Activated CD8-positive, alpha-beta T cell treated with anti-CD3 and anti-CD28 coated beads, Interleukin-2, amount 10 ng/mL, durations not matched to agents 7 days and 5 days (primary cell): ENCODE data around the gene INPP4A. TPM values are rescaled to one million over a fixed set of nuclear protein-coding genes. Genes with fewer than 3 reads are reported as not detected.
"Not testable (repeated sequence)": the region's sequence is repeated elsewhere in the genome, so short reads cannot be mapped to it uniquely, and the experiment has no call there.

Experiments used
- ATAC-seq: fragments of 150-1000 bp; cut with Tn5 transposase; one replicate; pipeline ENCODE4 v1.10.0; 2021; ENCODE audit warnings: moderate library complexity
- CTCF ChIA-PET: fragments of 350-600 bp; sonication (Branson Sonifier 250); formaldehyde crosslinking; loops from one replicate; lab custom pipeline; 2021; ENCODE audit warnings: antibody characterized with exemption; lab: Charles Lee
- POLR2A ChIA-PET: fragments of 350-600 bp; sonication (Branson Sonifier 250); formaldehyde crosslinking; loops from one replicate; lab custom pipeline; 2021; ENCODE audit warnings: antibody characterized with exemption; lab: Charles Lee
- DNase-seq: peaks from one replicate; pipeline ENCODE4 v3.0.0-alpha.2; 2020
- H3K27ac Mint-ChIP-seq: one replicate; pipeline ENCODE4 v1.8.0; 2021; ENCODE audit warnings: mild to moderate bottlenecking, mixed read lengths
- H3K27me3 Mint-ChIP-seq: one replicate; pipeline ENCODE4 v1.8.0; 2021; ENCODE audit warnings: low read depth, mixed read lengths
- H3K36me3 Mint-ChIP-seq: one replicate; pipeline ENCODE4 v1.8.0; 2021; ENCODE audit warnings: low read depth, mixed read lengths
- H3K4me1 Mint-ChIP-seq: one replicate; pipeline ENCODE4 v1.8.0; 2021; ENCODE audit warnings: low read depth, mixed read lengths
- H3K4me3 Mint-ChIP-seq: one replicate; pipeline ENCODE4 v1.8.0; 2021; ENCODE audit warnings: mild to moderate bottlenecking, mixed read lengths
- H3K9me3 Mint-ChIP-seq: one replicate; pipeline ENCODE4 v1.8.0; 2022; ENCODE audit warnings: mixed read lengths; ENCODE audit not compliant: insufficient read depth
- total RNA-seq, 2 experiments: library from RNA; stranded (reverse); gene quantifications; one replicate each; pipeline ENCODE4 v1.2.3, GENCODE V29; 2021

INPP4A gene
- total RNA-seq, 2 experiments from 2014 or later: 152 to 157 TPM

GRCh38 chr2:98580656-98581284, 136.1 kb downstream of the INPP4A start:
- Mint-ChIP-seq H3K4me3 (no peak overlapping the region), H3K27me3 (no peaks in the 10 kb centered on the region), H3K36me3 (peaks cover 69% of the 10 kb centered on the region), H3K27ac (no peak overlapping the region), H3K4me1 (peaks cover 3% of the 10 kb centered on the region), H3K9me3 (no peaks in the 10 kb centered on the region)
- POLR2A ChIA-PET: no interaction called here
- ATAC-seq (no peak), DNase-seq (no peak)
- CTCF ChIA-PET: interaction anchor here (2.0 kb wide), 1 partner anchor 12 kb away, joined by 10 read pairs; no protein-coding TSS in a partner anchor

- POLR2A ChIA-PET: no interaction called here
- no peak overlapping the region for H3K27ac Mint-ChIP-seq
- no peak overlapping the region for H3K4me3 Mint-ChIP-seq
- no peaks in the 10 kb centered on the region for H3K27me3 Mint-ChIP-seq
- DNase-seq (no peak), ATAC-seq (no peak)
- peaks cover 3% of the 10 kb centered on the region for H3K4me1 Mint-ChIP-seq
- peaks cover 66% of the 10 kb centered on the region for H3K36me3 Mint-ChIP-seq
- H3K9me3 Mint-ChIP-seq: no peaks in the 10 kb centered on the region
- CTCF ChIA-PET: no interaction called here
Measured at GRCh38 chr2:98582523-98582922, 137.9 kb downstream of the INPP4A start.

GRCh38 chr2:98583276-98583675, 138.6 kb downstream of the INPP4A start:
- Mint-ChIP-seq H3K4me3 (no peak overlapping the region), H3K4me1 (peaks cover 3% of the 10 kb centered on the region), H3K36me3 (peaks cover 62% of the 10 kb centered on the region), H3K27me3 (no peaks in the 10 kb centered on the region), H3K27ac (peak overlapping the region; percentile 39), H3K9me3 (no peaks in the 10 kb centered on the region)
- CTCF ChIA-PET: no interaction called here
- ATAC-seq (no peak), DNase-seq (no peak)
- POLR2A ChIA-PET: no interaction called here

GRCh38 chr2:98583816-98584618, 139.4 kb downstream of the INPP4A start:
- CTCF ChIA-PET: no interaction called here
- no peak for ATAC-seq
- Mint-ChIP-seq H3K4me3 (no peak overlapping the region), H3K4me1 (peaks cover 8% of the 10 kb centered on the region), H3K27ac (peak overlapping the region; percentile 39), H3K9me3 (no peaks in the 10 kb centered on the region), H3K36me3 (peaks cover 59% of the 10 kb centered on the region), H3K27me3 (no peaks in the 10 kb centered on the region)
- POLR2A ChIA-PET: no interaction called here
- no peak for DNase-seq

GRCh38 chr2:98585386-98585785, 140.7 kb downstream of the INPP4A start:
- no peaks in the 10 kb centered on the region for H3K27me3 Mint-ChIP-seq
- CTCF ChIA-PET: no interaction called here
- POLR2A ChIA-PET: no interaction called here
- peaks cover 13% of the 10 kb centered on the region for H3K4me1 Mint-ChIP-seq
- ATAC-seq (no peak), DNase-seq (no peak)
- no peaks in the 10 kb centered on the region for H3K9me3 Mint-ChIP-seq
- no peak overlapping the region for H3K27ac Mint-ChIP-seq
- H3K36me3 Mint-ChIP-seq: peaks cover 57% of the 10 kb centered on the region
- no peak overlapping the region for H3K4me3 Mint-ChIP-seq

GRCh38 chr2:98586551-98587140, 142.0 kb downstream of the INPP4A start:
- H3K27ac Mint-ChIP-seq: no peak overlapping the region
- H3K4me1 Mint-ChIP-seq: peaks cover 18% of the 10 kb centered on the region
- H3K36me3 Mint-ChIP-seq: peaks cover 65% of the 10 kb centered on the region
- no peaks in the 10 kb centered on the region for H3K9me3 Mint-ChIP-seq
- no peaks in the 10 kb centered on the region for H3K27me3 Mint-ChIP-seq
- no peak overlapping the region for H3K4me3 Mint-ChIP-seq
- no peak for DNase-seq
- ChIA-PET POLR2A (interaction anchor here (0.6 kb wide), 1 partner anchor 10 kb away, joined by 3 read pairs; no protein-coding TSS in a partner anchor), CTCF (interaction anchor here (1.0 to 2.2 kb wide), 2 partner anchors 15 to 174 kb away, joined by 3 to 7 read pairs; no protein-coding TSS in a partner anchor)
- ATAC-seq: no peak

GRCh38 chr2:98588880-98589431, 144.3 kb downstream of the INPP4A start:
- no peak overlapping the region for H3K4me3 Mint-ChIP-seq
- H3K4me1 Mint-ChIP-seq: peaks cover 19% of the 10 kb centered on the region
- no peaks in the 10 kb centered on the region for H3K27me3 Mint-ChIP-seq
- ATAC-seq (no peak), DNase-seq (no peak)
- ChIA-PET CTCF (interaction anchor here (1.7 kb wide), 1 partner anchor 20 kb away, joined by 3 read pairs; no protein-coding TSS in a partner anchor), POLR2A (no interaction called here)
- peaks cover 72% of the 10 kb centered on the region for H3K36me3 Mint-ChIP-seq
- H3K27ac Mint-ChIP-seq: peak overlapping the region; percentile 74
- peaks cover 3% of the 10 kb centered on the region for H3K9me3 Mint-ChIP-seq

- no peak for DNase-seq
- POLR2A ChIA-PET: no interaction called here
- Mint-ChIP-seq H3K27ac (no peak overlapping the region), H3K4me3 (no peak overlapping the region), H3K4me1 (peaks cover 19% of the 10 kb centered on the region), H3K27me3 (no peaks in the 10 kb centered on the region), H3K9me3 (peaks cover 3% of the 10 kb centered on the region), H3K36me3 (peaks cover 77% of the 10 kb centered on the region)
- ATAC-seq: no peak
- CTCF ChIA-PET: interaction anchor here (0.8 kb wide), 1 partner anchor 177 kb away, joined by 3 read pairs; no protein-coding TSS in a partner anchor
Measured at GRCh38 chr2:98589489-98589888, 144.8 kb downstream of the INPP4A start.

- ATAC-seq (no peak), DNase-seq (no peak)
- H3K36me3 Mint-ChIP-seq: peaks cover 73% of the 10 kb centered on the region
- no peak overlapping the region for H3K27ac Mint-ChIP-seq
- H3K4me1 Mint-ChIP-seq: peaks cover 21% of the 10 kb centered on the region
- no peak overlapping the region for H3K4me3 Mint-ChIP-seq
- no peaks in the 10 kb centered on the region for H3K27me3 Mint-ChIP-seq
- POLR2A ChIA-PET: no interaction called here
- peaks cover 3% of the 10 kb centered on the region for H3K9me3 Mint-ChIP-seq
- CTCF ChIA-PET: interaction anchor here (1.3 kb wide), 1 partner anchor 24 kb away, joined by 3 read pairs; no protein-coding TSS in a partner anchor
Measured at GRCh38 chr2:98592565-98592964, 147.9 kb downstream of the INPP4A start.

- H3K9me3 Mint-ChIP-seq, H3K4me3 Mint-ChIP-seq, CTCF ChIA-PET, POLR2A ChIA-PET, H3K27me3 Mint-ChIP-seq, DNase-seq, ATAC-seq: not testable (repeated sequence)
- H3K36me3 Mint-ChIP-seq: peaks cover 78% of the 10 kb centered on the region
- peaks cover 23% of the 10 kb centered on the region for H3K4me1 Mint-ChIP-seq
- peak overlapping the region; percentile 68 for H3K27ac Mint-ChIP-seq
Measured at GRCh38 chr2:98594665-98595064, 150.0 kb downstream of the INPP4A start.

GRCh38 chr2:98598781-98599428, 154.2 kb downstream of the INPP4A start:
- Mint-ChIP-seq H3K4me3 (no peak overlapping the region), H3K27me3 (no peaks in the 10 kb centered on the region), H3K4me1 (peaks cover 19% of the 10 kb centered on the region), H3K36me3 (peaks cover 59% of the 10 kb centered on the region), H3K9me3 (no peaks in the 10 kb centered on the region), H3K27ac (peak overlapping the region; percentile 44)
- CTCF ChIA-PET: interaction anchor here (1.2 to 1.5 kb wide), 2 partner anchors 36 to 240 kb away, joined by 4 to 5 read pairs; no protein-coding TSS in a partner anchor
- ATAC-seq (no peak), DNase-seq (no peak)
- POLR2A ChIA-PET: interaction anchor here (0.8 kb wide), 1 partner anchor 10 kb away, joined by 3 read pairs; the partner anchor contains the start of genes COA5 and UNC50
